Kidney tubule cell (primary cell): ENCODE data around the gene RALGPS1.

Experiments used
- DNase-seq: peaks from one replicate; pipeline ENCODE4 v3.0.0-alpha.2; 2018; ENCODE audit warnings: low spot score

RALGPS1 gene

GRCh38 chr9:127205952-127206351 is 291.4 kb downstream of the RALGPS1 start:
- DNase-seq, result no peak

- no peak for DNase-seq
These were observed 292.1 kb downstream of the RALGPS1 start for GRCh38 chr9:127206666-127207065.

- no peak for DNase-seq
These were observed 293.3 kb downstream of the RALGPS1 start for GRCh38 chr9:127207734-127208410.

- DNase-seq, result no peak
These were observed 293.8 kb downstream of the RALGPS1 start for GRCh38 chr9:127208416-127208815.

- no peak for DNase-seq
These were observed 294.6 kb downstream of the RALGPS1 start for GRCh38 chr9:127209220-127209619.

- DNase-seq, result no peak
These were observed 295.5 kb downstream of the RALGPS1 start for GRCh38 chr9:127209948-127210640.

- DNase-seq, result no peak
These were observed 296.5 kb downstream of the RALGPS1 start for GRCh38 chr9:127210851-127211730.

GRCh38 chr9:127211983-127212382 is 297.4 kb downstream of the RALGPS1 start:
- DNase-seq, result no peak

GRCh38 chr9:127212453-127212852 is 297.9 kb downstream of the RALGPS1 start:
- no peak for DNase-seq

GRCh38 chr9:127213859-127214258 is 299.3 kb downstream of the RALGPS1 start:
- DNase-seq, result no peak

GRCh38 chr9:127214421-127215267 is 300.1 kb downstream of the RALGPS1 start:
- peak; percentile 67 for DNase-seq

GRCh38 chr9:127215268-127216209 is 301.0 kb downstream of the RALGPS1 start:
- DNase-seq, result no peak

- no peak for DNase-seq
These were observed 301.8 kb downstream of the RALGPS1 start for GRCh38 chr9:127216210-127216887.

- DNase-seq, result no peak
These were observed 302.3 kb downstream of the RALGPS1 start for GRCh38 chr9:127216888-127217217.

GRCh38 chr9:127218818-127219217 is 304.2 kb downstream of the RALGPS1 start:
- no peak for DNase-seq

GRCh38 chr9:127219520-127219919 is 304.9 kb downstream of the RALGPS1 start:
- no peak for DNase-seq

GRCh38 chr9:127221695-127222094 is 307.1 kb downstream of the RALGPS1 start:
- no peak for DNase-seq

- no peak for DNase-seq
These were observed 308.0 kb downstream of the RALGPS1 start for GRCh38 chr9:127222388-127223095.

GRCh38 chr9:127223266-127223665 is 308.7 kb downstream of the RALGPS1 start:
- no peak for DNase-seq

GRCh38 chr9:127223810-127224177 is 309.2 kb downstream of the RALGPS1 start:
- no peak for DNase-seq
